Measurements from ENCODE around the gene LPP.

DNA sequence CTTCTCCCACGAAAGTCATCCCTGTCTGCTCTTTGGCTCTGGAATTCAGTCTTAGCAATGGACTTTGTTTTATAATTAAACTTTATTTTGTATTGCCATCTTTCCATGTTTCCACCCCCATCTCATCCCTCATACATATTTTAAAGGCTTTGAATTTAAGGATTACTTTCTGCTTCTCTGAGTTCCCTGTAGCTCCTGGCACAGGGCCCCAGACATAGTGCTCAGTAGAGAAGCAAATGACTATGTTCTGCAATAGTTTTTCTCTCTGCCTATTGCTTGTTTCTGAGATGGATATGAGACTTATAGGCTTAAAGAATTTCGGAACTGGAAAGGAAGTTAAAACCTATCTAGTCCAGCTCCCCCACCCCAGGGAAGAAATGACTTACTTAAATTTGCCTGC lies 197.0 kb downstream of the LPP start:
- TF ChIP-seq POLR2A (IDR thresholded peaks at IDR 0.05; ENCODE audit: low read length) (no peak), GATA1 (IDR thresholded peaks at IDR 0.05; ENCODE audit: low read depth, low read length) (no peak)
